GM21423 (cell line): ENCODE measurements around the gene PC.
"Not testable (repeated sequence)": the region's sequence is repeated elsewhere in the genome, so short reads cannot be mapped to it uniquely, and the experiment has no call there.

Source experiments
- ATAC-seq: cut with Tn5 transposase; IDR thresholded peaks from one replicate; pipeline ENCODE4 v1.9.1; 2021; ENCODE audit warnings: mild to moderate bottlenecking, moderate library complexity; ENCODE audit not compliant: unreplicated experiment

The PC gene

DNA sequence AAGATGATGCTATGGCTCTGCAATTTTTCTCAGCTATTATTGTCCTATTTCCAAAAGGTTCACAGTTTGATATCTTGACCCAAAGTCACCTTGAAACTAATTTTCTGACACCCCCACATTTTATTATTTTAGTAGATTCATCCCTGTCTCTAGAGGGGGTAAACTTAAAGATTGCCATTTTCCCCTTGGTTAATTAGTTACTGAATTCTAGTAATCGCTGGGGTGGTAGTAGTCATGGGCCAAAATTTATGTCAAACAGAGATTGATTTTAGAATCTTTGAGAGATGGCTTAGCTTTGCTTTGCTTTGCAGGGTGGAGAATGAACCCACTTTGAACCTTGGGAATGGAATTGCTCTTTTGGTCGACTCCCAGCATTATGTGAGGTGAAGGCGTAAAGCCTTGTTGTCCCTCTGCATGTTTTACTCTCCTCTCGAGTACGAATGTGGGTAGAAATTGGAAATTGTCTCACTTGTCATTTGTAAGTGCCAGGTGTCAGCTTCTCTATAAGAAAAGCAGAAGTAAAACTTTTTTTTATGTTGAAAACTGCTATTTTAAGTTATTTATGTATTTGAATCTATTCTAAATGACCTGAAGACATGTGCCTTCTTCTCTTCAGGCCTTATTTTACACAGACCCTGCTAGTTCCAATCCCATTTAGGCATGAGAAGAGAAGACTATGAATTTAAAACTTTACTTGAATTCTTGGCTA is 157.3 kb downstream of the PC start:
- ATAC-seq: peak; percentile 64

DNA sequence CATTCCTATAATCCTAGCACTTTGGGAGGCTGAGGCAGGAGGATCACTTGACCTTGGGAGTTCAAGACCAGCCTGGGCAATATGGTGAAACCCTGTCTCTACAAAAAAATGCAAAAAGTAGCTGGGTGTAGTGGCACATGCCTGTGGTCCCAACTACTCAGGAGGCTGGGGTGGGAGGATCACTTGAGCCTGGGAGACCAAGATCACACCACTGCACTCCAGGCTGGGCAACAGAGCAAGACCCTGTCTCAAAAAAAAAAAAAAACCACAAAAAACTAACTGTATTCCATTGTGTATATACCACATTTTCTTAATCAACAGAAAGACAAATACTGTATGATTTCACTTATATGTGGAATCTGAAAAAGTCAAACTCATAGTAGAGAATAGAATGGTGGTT is 158.4 kb downstream of the PC start:
- ATAC-seq: not testable (repeated sequence)
